CD4-positive, alpha-beta T cell treated with Interleukin-12 subunit alpha and Interleukin-12 subunit beta, for 1 hour (primary cell): Measurements from ENCODE around the gene EPHB1.

ENCODE experiments used
- DNase-seq: peaks from one replicate; pipeline ENCODE4 v3.0.0-alpha.2; 2020

Gene EPHB1

GRCh38 chr3:134885877-134886621 lies 91.0 kb downstream of the EPHB1 start:
- no peak for DNase-seq

- DNase-seq: no peak
These were observed 91.9 kb downstream of the EPHB1 start for GRCh38 chr3:134886991-134887390.

- no peak for DNase-seq
These were observed 92.5 kb downstream of the EPHB1 start for GRCh38 chr3:134887536-134887935.

- no peak for DNase-seq
These were observed 97.3 kb downstream of the EPHB1 start for GRCh38 chr3:134892326-134892725.

GRCh38 chr3:134892761-134893160 lies 97.7 kb downstream of the EPHB1 start:
- DNase-seq: no peak

- DNase-seq: no peak
These were observed 99.5 kb downstream of the EPHB1 start for GRCh38 chr3:134894533-134894932.

- DNase-seq: no peak
These were observed 100.1 kb downstream of the EPHB1 start for GRCh38 chr3:134895181-134895580.

- DNase-seq: no peak
These were observed 101.1 kb downstream of the EPHB1 start for GRCh38 chr3:134896141-134896540.

- no peak for DNase-seq
These were observed 101.6 kb downstream of the EPHB1 start for GRCh38 chr3:134896696-134897095.

GRCh38 chr3:134897391-134898141 lies 102.5 kb downstream of the EPHB1 start:
- DNase-seq: no peak

- no peak for DNase-seq
These were observed 103.2 kb downstream of the EPHB1 start for GRCh38 chr3:134898181-134898754.

GRCh38 chr3:134899786-134900185 lies 104.7 kb downstream of the EPHB1 start:
- DNase-seq: no peak

GRCh38 chr3:134900482-134900881 lies 105.4 kb downstream of the EPHB1 start:
- no peak for DNase-seq

GRCh38 chr3:134901461-134901860 lies 106.4 kb downstream of the EPHB1 start:
- no peak for DNase-seq

- DNase-seq: no peak
These were observed 108.8 kb downstream of the EPHB1 start for GRCh38 chr3:134903837-134904236.

- DNase-seq: no peak
These were observed 109.2 kb downstream of the EPHB1 start for GRCh38 chr3:134904241-134904771.

GRCh38 chr3:134904776-134905646 lies 110.0 kb downstream of the EPHB1 start:
- DNase-seq: no peak

GRCh38 chr3:134905647-134905935 lies 110.5 kb downstream of the EPHB1 start:
- DNase-seq: no peak

GRCh38 chr3:134908271-134908670 lies 113.2 kb downstream of the EPHB1 start:
- no peak for DNase-seq

- no peak for DNase-seq
These were observed 115.0 kb downstream of the EPHB1 start for GRCh38 chr3:134910026-134910425.

GRCh38 chr3:134911586-134912548 lies 116.8 kb downstream of the EPHB1 start:
- no peak for DNase-seq
